ENCODE results near the gene CHRNE.

DNA sequence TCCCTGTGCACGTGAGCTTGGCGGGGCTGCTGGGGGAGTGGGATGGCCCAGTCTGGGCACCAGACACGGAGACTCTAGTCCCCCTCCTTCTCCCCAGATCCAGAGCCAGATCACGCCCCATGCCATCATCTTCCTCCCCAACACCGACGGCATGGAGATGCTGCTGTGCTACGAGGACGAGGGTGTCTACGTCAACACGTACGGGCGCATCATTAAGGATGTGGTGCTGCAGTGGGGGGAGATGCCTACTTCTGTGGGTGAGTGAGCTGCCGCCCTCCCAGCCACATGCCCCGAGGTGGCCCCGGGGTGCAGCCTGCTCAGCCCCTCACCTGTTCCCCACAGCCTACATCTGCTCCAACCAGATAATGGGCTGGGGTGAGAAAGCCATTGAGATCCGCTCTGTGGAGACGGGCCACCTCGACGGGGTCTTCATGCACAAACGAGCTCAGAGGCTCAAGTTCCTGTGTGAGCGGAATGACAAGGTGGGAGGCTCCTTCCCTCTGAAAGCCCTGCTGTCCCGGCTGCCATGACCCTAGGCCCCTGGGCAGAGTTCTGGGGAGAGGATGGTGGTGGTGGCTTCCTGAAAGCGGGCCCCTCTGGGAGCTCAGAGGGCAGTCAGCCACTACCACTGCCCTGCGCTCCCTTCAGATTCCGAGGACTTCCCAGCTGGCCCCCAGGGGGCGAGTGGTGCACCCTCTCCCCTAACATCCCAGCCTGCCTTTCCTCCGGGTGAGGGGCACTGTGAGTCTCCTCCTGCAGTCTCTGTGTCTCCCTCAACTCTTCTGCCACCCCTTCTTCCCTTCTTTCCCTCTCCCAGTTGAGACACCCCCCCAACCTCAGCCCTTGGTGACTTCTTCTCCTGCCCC is 6.3 kb downstream of the CHRNE start:
- TF ChIP-seq, protein P1, sequence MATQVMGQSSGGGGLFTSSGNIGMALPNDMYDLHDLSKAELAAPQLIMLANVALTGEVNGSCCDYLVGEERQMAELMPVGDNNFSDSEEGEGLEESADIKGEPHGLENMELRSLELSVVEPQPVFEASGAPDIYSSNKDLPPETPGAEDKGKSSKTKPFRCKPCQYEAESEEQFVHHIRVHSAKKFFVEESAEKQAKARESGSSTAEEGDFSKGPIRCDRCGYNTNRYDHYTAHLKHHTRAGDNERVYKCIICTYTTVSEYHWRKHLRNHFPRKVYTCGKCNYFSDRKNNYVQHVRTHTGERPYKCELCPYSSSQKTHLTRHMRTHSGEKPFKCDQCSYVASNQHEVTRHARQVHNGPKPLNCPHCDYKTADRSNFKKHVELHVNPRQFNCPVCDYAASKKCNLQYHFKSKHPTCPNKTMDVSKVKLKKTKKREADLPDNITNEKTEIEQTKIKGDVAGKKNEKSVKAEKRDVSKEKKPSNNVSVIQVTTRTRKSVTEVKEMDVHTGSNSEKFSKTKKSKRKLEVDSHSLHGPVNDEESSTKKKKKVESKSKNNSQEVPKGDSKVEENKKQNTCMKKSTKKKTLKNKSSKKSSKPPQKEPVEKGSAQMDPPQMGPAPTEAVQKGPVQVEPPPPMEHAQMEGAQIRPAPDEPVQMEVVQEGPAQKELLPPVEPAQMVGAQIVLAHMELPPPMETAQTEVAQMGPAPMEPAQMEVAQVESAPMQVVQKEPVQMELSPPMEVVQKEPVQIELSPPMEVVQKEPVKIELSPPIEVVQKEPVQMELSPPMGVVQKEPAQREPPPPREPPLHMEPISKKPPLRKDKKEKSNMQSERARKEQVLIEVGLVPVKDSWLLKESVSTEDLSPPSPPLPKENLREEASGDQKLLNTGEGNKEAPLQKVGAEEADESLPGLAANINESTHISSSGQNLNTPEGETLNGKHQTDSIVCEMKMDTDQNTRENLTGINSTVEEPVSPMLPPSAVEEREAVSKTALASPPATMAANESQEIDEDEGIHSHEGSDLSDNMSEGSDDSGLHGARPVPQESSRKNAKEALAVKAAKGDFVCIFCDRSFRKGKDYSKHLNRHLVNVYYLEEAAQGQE (IDR thresholded peaks at IDR 0.05; ENCODE audit: low read depth), result no peak
- no peak for TF ChIP-seq EGR1 (IDR thresholded peaks at IDR 0.05)
- no peak for TF ChIP-seq TEAD4 (IDR thresholded peaks at IDR 0.05)
- TF ChIP-seq, protein P2, sequence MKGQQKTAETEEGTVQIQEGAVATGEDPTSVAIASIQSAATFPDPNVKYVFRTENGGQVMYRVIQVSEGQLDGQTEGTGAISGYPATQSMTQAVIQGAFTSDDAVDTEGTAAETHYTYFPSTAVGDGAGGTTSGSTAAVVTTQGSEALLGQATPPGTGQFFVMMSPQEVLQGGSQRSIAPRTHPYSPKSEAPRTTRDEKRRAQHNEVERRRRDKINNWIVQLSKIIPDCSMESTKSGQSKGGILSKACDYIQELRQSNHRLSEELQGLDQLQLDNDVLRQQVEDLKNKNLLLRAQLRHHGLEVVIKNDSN (IDR thresholded peaks at IDR 0.05), result no peak
- TF ChIP-seq, protein P3, sequence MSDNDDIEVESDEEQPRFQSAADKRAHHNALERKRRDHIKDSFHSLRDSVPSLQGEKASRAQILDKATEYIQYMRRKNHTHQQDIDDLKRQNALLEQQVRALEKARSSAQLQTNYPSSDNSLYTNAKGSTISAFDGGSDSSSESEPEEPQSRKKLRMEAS (IDR thresholded peaks at IDR 0.05), result no peak
- no peak for TF ChIP-seq CEBPB (IDR thresholded peaks at IDR 0.05)
- TF ChIP-seq TAF1 (IDR thresholded peaks at IDR 0.05; ENCODE audit: low read depth), result no peak
- TF ChIP-seq YY1 (IDR thresholded peaks at IDR 0.05; ENCODE audit: low read depth), result no peak
- no peak for TF ChIP-seq RAD21 (IDR thresholded peaks at IDR 0.05; ENCODE audit: low read depth)
- no peak for TF ChIP-seq EP300 (IDR thresholded peaks at IDR 0.05; ENCODE audit: borderline replicate concordance)
- no peak for TF ChIP-seq TCF12 (IDR thresholded peaks at IDR 0.05; ENCODE audit: low read depth)

Data from Ishikawa (cell line).